ENCODE results near the gene NDUFS5.
"Not testable (repeated sequence)": the region's sequence is repeated elsewhere in the genome, so short reads cannot be mapped to it uniquely, and the experiment has no call there.

The NDUFS5 gene

DNA sequence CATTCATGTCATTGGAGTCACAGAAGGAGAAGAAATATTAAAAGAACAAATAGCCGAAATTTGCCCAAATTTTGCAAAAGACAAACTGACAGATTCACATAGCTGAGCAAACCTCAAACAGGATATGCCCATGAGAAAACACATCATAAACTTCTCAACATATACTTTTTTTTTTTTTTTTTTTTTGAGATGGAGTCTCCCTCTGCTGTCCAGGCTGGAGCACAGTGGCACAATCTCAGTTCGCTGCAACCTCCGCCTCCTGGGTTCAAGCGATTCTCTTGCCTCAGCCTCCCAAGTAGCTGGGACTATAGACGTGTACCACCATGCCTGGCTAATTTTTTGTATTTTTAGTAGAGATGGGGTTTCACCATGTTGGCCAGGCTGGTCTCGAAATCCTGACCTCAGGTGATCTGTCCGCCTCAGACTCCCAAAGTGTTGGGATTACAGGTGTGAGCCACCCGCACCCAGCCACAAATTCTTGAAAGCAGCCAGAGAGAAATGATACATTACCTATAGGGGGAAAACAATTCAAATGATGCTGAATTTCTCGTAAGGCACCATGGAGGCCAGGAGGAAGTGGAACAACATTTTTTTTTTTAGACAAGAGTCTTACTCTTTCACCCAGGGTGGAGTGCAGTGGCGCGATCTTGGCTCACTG, 25.2 kb downstream of the NDUFS5 start:
- in situ Hi-C loops (cut with HindIII; ENCODE audit: low pct_ligation_motif_present, low pct_unique_long_range_greater_than_20kb, low sequenced_read_pairs); DNase-seq: not testable (repeated sequence)

DNA sequence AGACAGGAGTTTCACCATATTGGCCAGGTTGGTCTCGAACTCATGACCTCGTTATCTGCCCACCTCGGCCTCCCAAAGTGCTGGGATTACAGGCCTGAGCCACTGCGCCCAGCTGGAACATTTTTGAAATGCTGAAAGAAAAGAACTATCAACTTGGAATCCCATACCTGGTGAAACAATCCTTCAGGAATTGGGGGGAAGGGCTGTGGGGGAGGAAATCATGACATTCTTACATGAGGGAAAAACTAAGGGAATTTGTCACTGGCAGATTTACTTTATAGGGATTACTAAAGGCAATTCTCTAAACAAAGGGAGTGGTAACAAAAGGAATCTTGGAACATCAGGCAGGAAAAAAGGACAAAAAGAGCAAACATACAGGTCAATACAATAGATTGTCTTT, 25.8 kb downstream of the NDUFS5 start:
- no peak for DNase-seq
- in situ Hi-C loops (cut with HindIII; ENCODE audit: low pct_ligation_motif_present, low pct_unique_long_range_greater_than_20kb, low sequenced_read_pairs), result no loop called here

DNA sequence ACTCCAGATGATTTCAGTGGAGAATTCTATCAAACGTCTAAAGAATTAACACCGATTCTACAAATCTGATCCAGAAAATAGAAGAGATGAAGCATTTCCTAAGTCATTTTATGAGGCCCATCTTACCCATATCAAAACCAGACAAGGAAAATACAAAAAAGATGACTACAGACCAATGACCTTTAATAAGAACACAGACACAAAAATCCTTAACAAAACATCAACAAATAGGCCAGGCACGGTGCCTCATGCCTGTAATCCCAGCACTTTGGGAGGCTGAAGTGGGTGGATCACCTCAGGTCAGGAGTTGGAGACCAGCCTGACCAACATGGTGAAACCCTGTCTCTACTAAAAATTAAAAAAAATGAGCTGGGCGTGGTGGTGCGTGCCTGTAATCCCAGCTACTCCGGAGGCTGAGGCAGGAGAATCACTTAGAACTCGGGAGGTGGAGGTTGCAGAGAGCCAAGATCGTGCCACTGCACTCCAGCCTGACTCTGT, 29.1 kb downstream of the NDUFS5 start:
- DNase-seq; in situ Hi-C loops (cut with HindIII; ENCODE audit: low pct_ligation_motif_present, low pct_unique_long_range_greater_than_20kb, low sequenced_read_pairs): not testable (repeated sequence)

DNA sequence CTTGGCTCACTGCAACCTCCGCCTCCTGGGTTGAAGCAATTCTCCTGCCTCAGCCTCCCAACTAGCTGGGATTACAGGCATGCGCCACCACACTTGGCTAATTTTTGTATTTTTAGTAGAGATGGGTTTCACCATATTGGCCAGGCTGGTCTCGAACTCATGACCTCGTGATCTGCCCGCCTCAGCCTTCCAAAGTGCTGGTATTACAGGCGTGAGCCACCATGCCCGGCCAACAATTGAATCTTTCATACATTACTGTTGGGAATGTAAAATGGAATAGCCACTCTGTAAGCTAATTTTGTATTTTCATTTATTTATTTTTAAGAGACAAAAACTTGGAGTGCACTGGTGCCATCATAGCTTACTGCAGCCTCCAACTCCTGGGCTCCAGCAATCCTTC, 35.4 kb downstream of the NDUFS5 start:
- in situ Hi-C loops (cut with HindIII; ENCODE audit: low pct_ligation_motif_present, low pct_unique_long_range_greater_than_20kb, low sequenced_read_pairs); DNase-seq: not testable (repeated sequence)

DNA sequence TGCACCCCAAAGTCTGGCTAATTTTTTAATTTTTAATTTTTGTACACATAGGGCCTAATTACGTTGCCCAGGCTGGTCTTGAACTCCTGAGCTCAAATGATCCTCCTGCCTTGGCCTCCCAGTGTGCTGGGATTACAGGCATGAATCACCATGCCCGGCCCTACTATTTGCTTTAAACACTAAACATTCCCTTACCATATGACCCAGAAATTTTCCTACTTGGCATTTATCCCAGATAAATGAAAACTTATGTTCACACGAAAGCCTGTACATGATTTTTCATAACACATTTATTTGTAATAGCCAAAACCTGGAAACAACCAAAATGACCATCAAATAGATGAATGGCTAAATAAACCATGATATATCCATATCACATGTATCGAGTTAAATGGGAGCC, 35.8 kb downstream of the NDUFS5 start:
- in situ Hi-C loops (cut with HindIII; ENCODE audit: low pct_ligation_motif_present, low pct_unique_long_range_greater_than_20kb, low sequenced_read_pairs), result no loop called here
- no peak for DNase-seq

DNA sequence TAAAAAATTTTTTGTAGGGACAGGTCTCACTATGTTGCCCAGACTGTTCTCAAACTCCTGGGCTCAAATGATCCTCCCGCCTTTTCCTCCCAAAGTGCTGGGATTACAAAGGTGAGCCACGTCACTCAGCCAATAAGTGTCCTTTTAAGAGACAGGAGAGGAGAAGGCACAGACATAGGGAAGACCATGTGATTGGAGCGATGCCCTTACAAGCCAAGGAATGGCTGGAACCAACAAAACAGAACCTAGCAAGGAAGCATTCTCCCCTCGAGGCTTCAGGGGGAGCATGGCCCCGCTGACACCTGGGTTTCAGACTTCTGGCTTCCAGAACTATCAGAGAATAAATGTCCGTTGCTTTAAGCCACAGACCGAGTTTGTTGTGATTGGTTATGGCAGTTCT, 37.0 kb downstream of the NDUFS5 start:
- no peak for DNase-seq
- in situ Hi-C loops (cut with HindIII; ENCODE audit: low pct_ligation_motif_present, low pct_unique_long_range_greater_than_20kb, low sequenced_read_pairs), result no loop called here

DNA sequence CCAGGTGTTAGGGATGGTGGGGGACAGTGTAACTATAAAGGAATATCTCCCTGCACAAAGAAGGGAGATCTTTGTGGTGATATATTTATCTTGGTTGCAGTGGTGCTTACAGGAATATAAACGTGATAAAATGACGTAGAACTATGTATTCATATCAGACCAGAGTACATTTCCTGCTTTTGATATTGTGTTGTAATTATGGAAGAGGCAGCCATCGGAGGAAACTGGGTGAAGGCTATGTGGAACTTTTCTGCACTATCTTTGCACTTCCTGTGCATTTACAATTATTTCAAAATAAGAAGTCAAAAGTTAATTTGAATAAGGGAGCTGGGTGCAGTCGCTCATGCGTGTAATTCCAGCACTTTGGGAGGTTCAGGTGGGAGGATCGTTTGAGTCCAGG, 37.6 kb downstream of the NDUFS5 start:
- DNase-seq, result no peak
- in situ Hi-C loops (cut with HindIII; ENCODE audit: low pct_ligation_motif_present, low pct_unique_long_range_greater_than_20kb, low sequenced_read_pairs), result no loop called here

DNA sequence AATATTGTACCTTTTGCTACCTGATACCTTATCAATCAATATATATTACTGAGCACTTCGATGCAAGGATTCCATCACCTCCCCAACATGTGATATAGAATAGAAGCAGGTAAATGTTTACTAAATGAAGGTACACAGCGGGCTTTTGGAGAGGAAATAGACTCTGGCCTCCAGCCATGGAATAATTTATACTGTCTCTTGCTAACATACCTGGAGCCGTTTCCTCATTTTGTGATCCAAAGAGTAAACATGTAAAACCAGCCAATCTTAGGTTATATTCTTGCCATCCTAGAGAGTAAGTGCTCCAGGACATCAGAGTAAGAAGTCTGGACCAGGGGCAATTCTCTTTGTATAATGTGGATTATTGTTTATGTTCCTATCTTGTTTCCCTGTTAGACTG, 39.4 kb downstream of the NDUFS5 start:
- in situ Hi-C loops (cut with HindIII; ENCODE audit: low pct_ligation_motif_present, low pct_unique_long_range_greater_than_20kb, low sequenced_read_pairs), result no loop called here
- DNase-seq, result no peak

DNA sequence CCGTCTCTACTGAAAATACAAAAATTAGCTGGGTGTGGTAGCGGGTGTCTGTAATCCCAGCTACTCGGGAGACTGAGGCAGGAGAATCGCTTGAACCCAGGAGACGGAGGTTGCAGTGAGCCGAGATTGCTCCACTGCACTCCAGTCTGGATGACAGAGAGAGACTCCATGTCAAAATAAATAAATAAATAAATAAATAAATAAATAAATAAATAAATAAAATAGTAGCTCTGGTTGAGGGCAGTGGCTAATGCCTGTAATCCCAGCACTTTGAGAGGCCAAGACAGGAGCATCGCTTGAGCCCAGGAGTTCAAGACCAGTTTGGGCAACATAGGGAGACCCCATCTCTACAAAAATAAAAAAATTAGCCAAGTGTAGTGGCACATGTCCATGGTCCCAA, 42.1 kb downstream of the NDUFS5 start:
- in situ Hi-C loops (cut with HindIII; ENCODE audit: low pct_ligation_motif_present, low pct_unique_long_range_greater_than_20kb, low sequenced_read_pairs); DNase-seq: not testable (repeated sequence)

DNA sequence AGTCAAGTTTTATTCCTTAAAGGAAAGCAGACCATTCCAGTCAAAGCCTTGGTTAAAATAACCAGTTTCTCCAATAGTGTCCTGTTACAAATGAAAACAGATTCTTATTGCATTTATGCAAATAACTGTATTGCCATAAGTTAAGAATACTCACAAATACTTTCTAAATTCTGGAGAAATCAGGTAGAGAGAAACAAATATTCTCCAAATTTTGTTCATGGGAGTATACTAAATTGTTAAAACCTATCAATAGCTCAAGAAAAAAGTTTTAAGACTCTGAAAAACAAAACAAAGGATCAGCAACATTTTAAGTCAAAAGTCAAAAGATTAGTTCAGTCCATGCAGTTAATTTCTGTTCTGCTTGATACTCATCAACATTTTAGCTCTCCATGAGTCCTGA, 45.4 kb downstream of the NDUFS5 start:
- DNase-seq; in situ Hi-C loops (cut with HindIII; ENCODE audit: low pct_ligation_motif_present, low pct_unique_long_range_greater_than_20kb, low sequenced_read_pairs): not testable (repeated sequence)

DNA sequence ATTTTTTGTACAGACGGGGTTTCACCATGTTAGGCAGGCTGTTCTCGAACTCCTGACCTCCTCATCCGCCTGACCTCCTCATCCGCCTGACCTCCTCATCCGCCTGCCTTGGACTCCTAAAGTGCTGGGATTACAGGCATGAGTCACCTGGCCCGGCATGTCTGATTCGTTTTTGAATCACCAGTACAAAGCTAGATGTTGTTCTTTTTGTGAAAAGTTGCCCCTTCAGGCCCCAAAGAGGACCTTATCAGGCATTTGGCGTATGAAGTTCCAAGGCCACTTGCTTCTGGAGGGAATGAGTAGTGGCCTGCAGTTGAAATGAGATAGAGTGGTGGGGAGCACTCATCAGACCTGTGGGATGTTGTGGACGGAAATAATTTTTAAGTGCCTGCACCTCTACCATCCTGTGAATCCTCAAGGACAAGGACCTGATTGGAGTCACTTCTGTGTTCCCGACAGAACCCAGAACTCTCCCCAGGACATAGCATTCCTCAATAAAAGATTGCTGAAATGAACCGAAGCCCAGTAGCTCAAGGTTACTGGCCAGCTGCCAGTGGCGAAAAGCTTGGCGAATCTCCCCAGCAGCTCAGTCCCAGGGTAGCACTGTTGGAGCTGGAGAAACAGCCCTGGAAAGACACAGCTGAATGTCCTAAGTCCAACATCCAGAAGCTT, 50.1 kb downstream of the NDUFS5 start:
- in situ Hi-C loops (cut with HindIII; ENCODE audit: low pct_ligation_motif_present, low pct_unique_long_range_greater_than_20kb, low sequenced_read_pairs), result no loop called here
- no peak for DNase-seq

DNA sequence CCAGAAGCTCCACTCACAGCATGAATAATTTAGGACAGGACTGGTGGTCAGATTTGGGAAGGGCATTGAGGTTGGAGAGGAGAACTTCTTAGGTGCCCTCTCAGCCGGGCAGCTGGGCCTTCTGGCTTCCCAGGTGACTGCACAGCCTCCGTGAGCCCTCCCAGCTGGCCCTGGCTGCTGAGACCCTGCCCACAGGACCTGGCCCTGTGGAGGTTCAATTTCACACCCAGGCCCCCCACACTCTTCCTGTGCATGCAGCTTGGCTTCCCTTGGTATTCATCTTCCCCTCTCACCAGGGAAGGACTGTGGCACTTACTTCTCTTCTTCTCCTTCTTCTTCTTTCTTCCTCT, 50.6 kb downstream of the NDUFS5 start:
- in situ Hi-C loops (cut with HindIII; ENCODE audit: low pct_ligation_motif_present, low pct_unique_long_range_greater_than_20kb, low sequenced_read_pairs), result no loop called here
- no peak for DNase-seq

DNA sequence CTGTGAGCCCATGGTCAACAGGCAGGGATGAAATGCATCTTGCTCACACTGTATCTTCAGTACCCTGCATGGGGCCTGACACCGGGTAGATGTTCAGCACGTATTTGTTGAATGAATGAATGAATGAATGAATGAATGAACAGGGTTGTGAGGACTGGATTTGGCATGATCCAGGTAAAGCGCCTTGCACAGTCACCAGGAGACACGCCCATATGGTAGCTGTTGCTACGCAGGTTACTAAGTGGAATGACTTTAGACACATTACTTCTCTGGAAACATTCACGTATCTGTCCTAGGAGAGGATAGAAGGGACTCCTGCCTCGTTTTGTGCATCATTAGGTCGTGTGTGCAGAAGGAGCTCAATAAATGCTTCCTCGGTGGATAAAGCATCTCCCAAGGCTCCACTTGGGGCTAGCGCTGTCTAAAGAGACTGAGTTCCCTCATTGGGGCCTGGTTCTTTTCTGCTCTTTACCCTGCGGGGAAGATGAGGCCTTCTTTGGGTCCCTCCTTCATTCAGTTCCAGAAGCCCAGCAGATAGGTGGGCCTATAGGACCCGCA, 54.2 kb downstream of the NDUFS5 start:
- no peak for DNase-seq

DNA sequence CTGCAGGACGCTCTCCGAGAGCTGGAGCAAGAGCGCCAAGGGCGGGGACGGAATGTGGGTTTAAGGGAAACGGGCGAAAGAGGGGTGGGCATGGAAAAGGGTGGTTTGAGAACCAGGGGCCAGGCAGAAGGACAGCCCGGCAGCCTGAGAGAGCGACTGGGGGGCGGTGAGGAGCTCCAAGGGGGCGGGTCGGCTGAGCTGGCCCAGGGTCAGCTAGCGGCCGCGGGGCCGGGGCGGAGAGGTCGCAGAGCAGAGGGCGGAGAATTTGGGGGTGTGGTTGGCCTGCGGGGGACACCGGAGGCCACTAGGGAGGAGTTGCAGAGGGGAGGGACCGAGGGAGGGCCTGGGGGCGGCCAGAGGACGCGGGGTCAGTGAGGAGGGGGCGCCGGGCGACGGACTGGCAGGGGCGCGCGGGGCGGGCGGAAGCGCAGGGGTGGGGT, 54.7 kb downstream of the NDUFS5 start:
- in situ Hi-C loops (cut with HindIII; ENCODE audit: low pct_ligation_motif_present, low pct_unique_long_range_greater_than_20kb, low sequenced_read_pairs), result no loop called here
- DNase-seq, result no peak

More for the DNA sequence above, 54.2 kb downstream of the NDUFS5 start:
- in situ Hi-C loops (cut with HindIII; ENCODE audit: low pct_ligation_motif_present, low pct_unique_long_range_greater_than_20kb, low sequenced_read_pairs), result no loop called here

DNA sequence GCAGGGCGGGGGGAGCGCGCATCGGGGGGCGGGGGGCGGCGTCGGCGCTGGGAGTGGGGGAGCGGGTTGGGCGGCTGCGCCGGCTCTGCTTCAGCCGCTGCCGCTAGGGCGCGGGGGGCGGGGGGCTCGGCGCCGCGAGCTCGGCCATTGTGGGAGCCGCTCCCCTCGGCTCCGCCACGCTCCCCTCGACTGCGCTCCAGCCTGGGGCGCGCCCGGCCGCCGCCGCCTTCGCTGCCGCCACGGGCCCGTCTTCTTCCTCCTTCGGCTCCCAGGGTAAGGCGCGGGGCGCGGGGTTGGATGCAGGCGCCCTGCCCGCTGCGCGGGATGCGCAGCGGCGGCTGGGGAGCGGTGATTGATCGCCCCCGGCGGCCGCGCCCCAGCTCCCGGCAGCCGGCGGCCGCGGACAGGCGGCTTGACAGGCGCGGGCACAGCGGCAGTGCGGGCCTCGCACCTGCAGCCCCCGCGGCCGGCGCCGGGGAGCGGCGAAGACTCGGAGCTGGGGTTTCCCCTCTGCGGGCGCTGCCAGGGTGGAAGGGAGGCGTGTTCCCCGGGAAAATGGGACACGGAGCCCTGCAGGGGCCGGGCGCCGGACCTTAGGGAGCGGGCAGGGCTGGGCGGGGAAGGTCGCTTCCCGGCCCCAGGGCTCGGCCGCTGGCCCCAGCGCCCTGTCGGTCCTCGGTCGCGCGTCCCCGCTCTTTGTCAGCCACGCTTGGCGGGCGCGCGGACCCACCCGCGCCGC, 55.3 kb downstream of the NDUFS5 start:
- no peak for DNase-seq
- in situ Hi-C loops (cut with HindIII; ENCODE audit: low pct_ligation_motif_present, low pct_unique_long_range_greater_than_20kb, low sequenced_read_pairs), result no loop called here

DNA sequence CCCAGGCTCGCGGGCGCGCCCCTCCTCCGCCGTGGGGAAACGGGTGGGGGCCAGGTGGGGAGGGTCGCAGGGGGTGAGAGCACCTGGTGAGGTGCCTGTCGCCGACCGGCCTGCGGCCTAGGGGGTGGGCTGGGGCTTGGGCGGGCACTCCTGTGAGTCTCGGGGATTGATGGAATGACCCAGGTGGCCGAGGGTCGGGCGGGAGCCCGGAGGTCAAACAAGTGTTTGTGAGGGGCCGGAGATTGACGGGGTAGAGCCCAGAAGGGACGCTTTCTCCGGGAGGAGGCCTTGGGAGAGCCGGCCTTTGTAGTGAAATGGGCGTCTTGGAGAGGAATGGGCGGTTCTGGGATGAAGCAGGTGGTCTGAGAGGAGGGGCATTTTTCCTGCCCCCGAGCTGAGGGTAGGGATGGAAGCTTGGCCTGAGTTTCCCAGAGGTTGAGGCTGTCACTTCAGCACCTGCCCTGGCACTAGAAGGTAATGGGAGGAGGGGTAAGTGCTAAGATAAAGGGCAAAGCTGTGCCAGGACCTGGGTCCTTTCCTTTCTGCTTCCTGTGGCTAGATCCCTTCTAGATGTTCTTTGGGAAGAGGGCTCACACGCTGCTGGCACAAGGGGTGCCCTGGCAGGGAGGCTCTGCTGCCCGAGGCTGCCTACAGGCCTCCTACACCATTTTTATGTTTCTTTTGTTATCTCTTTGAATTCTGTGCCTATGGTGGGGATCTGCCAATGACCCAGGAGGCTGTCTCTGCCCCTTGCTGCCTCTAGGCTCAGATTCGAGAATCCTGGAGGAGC, 56.1 kb downstream of the NDUFS5 start:
- no peak for DNase-seq
- in situ Hi-C loops (cut with HindIII; ENCODE audit: low pct_ligation_motif_present, low pct_unique_long_range_greater_than_20kb, low sequenced_read_pairs), result no loop called here

DNA sequence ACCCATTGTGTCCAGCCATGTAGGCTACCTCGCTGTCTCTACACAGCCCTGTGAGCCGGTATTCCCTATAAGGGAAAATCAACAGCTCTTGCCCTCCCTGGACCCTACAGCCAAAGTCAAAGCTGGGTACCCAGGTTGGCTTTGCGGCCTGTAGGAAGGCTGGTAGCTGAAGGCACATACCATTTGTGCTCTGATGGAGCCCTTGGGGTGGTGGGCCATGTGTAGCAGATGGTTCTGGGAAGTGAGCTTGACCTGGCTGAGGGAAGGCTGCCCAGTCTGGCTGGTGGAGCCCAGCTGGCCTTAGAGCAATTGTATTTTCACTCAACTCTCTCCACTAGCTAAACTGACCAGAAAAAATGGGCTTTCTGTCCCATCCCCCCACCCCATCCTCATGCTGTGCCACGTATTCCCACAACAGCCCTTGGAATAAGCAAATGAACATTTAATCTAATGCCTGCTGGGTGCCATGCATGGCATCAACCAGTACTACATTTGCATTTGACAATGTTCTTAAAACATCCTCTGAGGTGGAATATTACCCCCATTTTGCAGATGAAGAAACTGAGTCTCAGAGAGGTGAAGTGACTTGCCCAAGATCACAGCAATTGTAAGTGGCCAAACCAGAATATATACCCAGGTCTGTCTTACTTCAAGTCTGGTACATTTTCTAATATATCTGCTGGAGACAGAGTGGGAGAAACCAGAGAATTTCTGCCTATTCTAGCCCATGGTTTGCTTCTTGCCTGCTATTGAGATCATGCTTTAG, 56.8 kb downstream of the NDUFS5 start:
- in situ Hi-C loops (cut with HindIII; ENCODE audit: low pct_ligation_motif_present, low pct_unique_long_range_greater_than_20kb, low sequenced_read_pairs), result no loop called here
- no peak for DNase-seq

DNA sequence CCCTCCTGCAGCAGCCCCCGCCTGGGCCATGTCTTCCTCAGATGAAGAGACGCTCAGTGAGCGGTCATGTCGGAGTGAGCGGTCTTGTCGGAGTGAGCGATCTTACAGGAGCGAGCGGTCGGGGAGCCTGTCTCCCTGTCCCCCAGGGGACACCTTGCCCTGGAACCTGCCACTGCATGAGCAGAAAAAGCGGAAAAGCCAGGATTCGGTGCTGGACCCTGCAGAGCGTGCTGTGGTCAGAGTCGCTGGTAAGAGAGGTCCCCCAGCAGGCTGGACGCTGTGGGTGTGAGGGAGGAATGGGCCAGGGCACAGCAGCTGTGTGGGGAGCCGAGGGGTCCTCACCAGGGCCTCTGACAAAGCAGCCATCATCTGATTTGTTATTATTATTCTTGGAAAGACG, 58.0 kb downstream of the NDUFS5 start:
- DNase-seq, result no peak
- in situ Hi-C loops (cut with HindIII; ENCODE audit: low pct_ligation_motif_present, low pct_unique_long_range_greater_than_20kb, low sequenced_read_pairs), result no loop called here

Measured in ACHN (cell line).